HUES64 (cell line): ENCODE results near the gene FAM9C.
A peak's percentile ranks its signal among the peaks of the same experiment; 100 is the strongest.

ENCODE experiments used
- H3K27ac ChIP-seq: 2 replicates; pipeline ENCODE4 v1.7.0; 2013; ENCODE audit warnings: low read depth, low read length, inconsistent platforms
- H3K27me3 ChIP-seq: 2 replicates; pipeline ENCODE4 v1.6.1; 2013; ENCODE audit warnings: mild to moderate bottlenecking, low read length; ENCODE audit not compliant: insufficient read depth
- H3K36me3 ChIP-seq: 2 replicates; pipeline ENCODE4 v1.6.1; 2013; ENCODE audit warnings: mild to moderate bottlenecking, low read length; ENCODE audit not compliant: insufficient read depth
- H3K4me1 ChIP-seq: 2 replicates; pipeline ENCODE4 v1.6.1; 2013; ENCODE audit warnings: mild to moderate bottlenecking, low read length, moderate library complexity; ENCODE audit not compliant: insufficient read depth
- H3K4me3 ChIP-seq: 2 replicates; pipeline ENCODE4 v1.5.1; 2013; ENCODE audit warnings: mild to moderate bottlenecking, low read length, moderate library complexity
- H3K9ac ChIP-seq: 2 replicates; pipeline ENCODE4 v1.6.1; 2013; ENCODE audit warnings: mild to moderate bottlenecking, low read depth, low read length
- H3K9me3 ChIP-seq: 2 replicates; pipeline ENCODE4 v1.6.1; 2013; ENCODE audit warnings: low read depth, low read length; ENCODE audit not compliant: insufficient read depth
- WGBS: fragments of 150-250, 120-280 bp; methylation state at CpG from one replicate; pipeline ENCODE4 v1.1.7; 2013; ENCODE audit warnings: missing lambda C conversion rate; 5-methylcytosine and 5-hydroxymethylcytosine counted together

Gene FAM9C

GRCh38 chrX:13001097-13001496 lies 43.3 kb downstream of the FAM9C start:
- Histone ChIP-seq H3K36me3 (no peaks in the 10 kb centered on the region), H3K27me3 (no peaks in the 10 kb centered on the region), H3K9me3 (no peaks in the 10 kb centered on the region), H3K27ac (no peak overlapping the region), H3K9ac (no peak overlapping the region), H3K4me1 (peaks cover 28% of the 10 kb centered on the region), H3K4me3 (no peak overlapping the region)
- WGBS = 92% methylated on average over 4 of the region's 5 CpGs

GRCh38 chrX:13000301-13000811 lies 44.1 kb downstream of the FAM9C start:
- Histone ChIP-seq H3K27me3 (no peaks in the 10 kb centered on the region), H3K4me1 (peaks cover 28% of the 10 kb centered on the region), H3K4me3 (no peak overlapping the region), H3K9ac (no peak overlapping the region), H3K27ac (no peak overlapping the region), H3K9me3 (no peaks in the 10 kb centered on the region), H3K36me3 (no peaks in the 10 kb centered on the region)
- WGBS = 62% methylated on average over 8 of the region's 8 CpGs

GRCh38 chrX:12999422-12999821 lies 45.0 kb downstream of the FAM9C start:
- Histone ChIP-seq H3K4me1 (peaks cover 28% of the 10 kb centered on the region), H3K27ac (peak overlapping the region; percentile 67; the same call in 1 of the 2 replicates), H3K36me3 (no peaks in the 10 kb centered on the region), H3K4me3 (no peak overlapping the region), H3K9ac (no peak overlapping the region), H3K27me3 (no peaks in the 10 kb centered on the region), H3K9me3 (no peaks in the 10 kb centered on the region)
- WGBS = 50% methylated on average over 9 of the region's 9 CpGs

GRCh38 chrX:12997906-12998687 lies 46.3 kb downstream of the FAM9C start:
- Histone ChIP-seq H3K4me3 (no peak overlapping the region), H3K27ac (no peak overlapping the region), H3K9ac (no peak overlapping the region)

GRCh38 chrX:12996934-12997435 lies 47.4 kb downstream of the FAM9C start:
- no peak overlapping the region for H3K4me3 ChIP-seq
- H3K9ac ChIP-seq = no peak overlapping the region
- H3K27me3 ChIP-seq = no peaks in the 10 kb centered on the region
- H3K4me1 ChIP-seq = peaks cover 28% of the 10 kb centered on the region
- 94% methylated on average over 3 of the region's 3 CpGs for WGBS
- no peak overlapping the region for H3K27ac ChIP-seq
- no peaks in the 10 kb centered on the region for H3K9me3 ChIP-seq
- H3K36me3 ChIP-seq = no peaks in the 10 kb centered on the region

More at GRCh38 chrX:12997906-12998687, 46.3 kb downstream of the FAM9C start:
- H3K27me3 ChIP-seq = no peaks in the 10 kb centered on the region
- H3K36me3 ChIP-seq = no peaks in the 10 kb centered on the region
- H3K4me1 ChIP-seq = peaks cover 28% of the 10 kb centered on the region
- H3K9me3 ChIP-seq = no peaks in the 10 kb centered on the region
- WGBS = 67% methylated on average over 5 of the region's 5 CpGs

- Histone ChIP-seq H3K9me3 (no peaks in the 10 kb centered on the region), H3K36me3 (no peaks in the 10 kb centered on the region), H3K27ac (no peak overlapping the region), H3K9ac (no peak overlapping the region), H3K4me1 (peaks cover 16% of the 10 kb centered on the region), H3K4me3 (no peak overlapping the region), H3K27me3 (no peaks in the 10 kb centered on the region)
- WGBS = 91% methylated on average over 4 of the region's 4 CpGs
These were observed 50.1 kb downstream of the FAM9C start for GRCh38 chrX:12994321-12994720.

- Histone ChIP-seq H3K27ac (no peak overlapping the region), H3K4me3 (no peak overlapping the region), H3K36me3 (no peaks in the 10 kb centered on the region), H3K9ac (no peak overlapping the region), H3K27me3 (no peaks in the 10 kb centered on the region), H3K4me1 (peaks cover 11% of the 10 kb centered on the region; the same call in 1 of the 2 replicates), H3K9me3 (no peaks in the 10 kb centered on the region)
- WGBS = 94% methylated on average over 1 of the region's 1 CpG
These were observed 50.6 kb downstream of the FAM9C start for GRCh38 chrX:12993826-12994225.

- H3K9ac ChIP-seq = no peak overlapping the region
- H3K4me3 ChIP-seq = no peak overlapping the region
- no peaks in the 10 kb centered on the region for H3K27me3 ChIP-seq
- WGBS = 100% methylated on average over 2 of the region's 4 CpGs
- 0 out of 2 replicates have a peak, but pooled peaks cover under 1% of the 10 kb centered on the region for H3K4me1 ChIP-seq
- H3K27ac ChIP-seq = no peak overlapping the region
- no peaks in the 10 kb centered on the region for H3K9me3 ChIP-seq
- no peaks in the 10 kb centered on the region for H3K36me3 ChIP-seq
These were observed 51.8 kb downstream of the FAM9C start for GRCh38 chrX:12992544-12993118.

- 95% methylated on average over 3 of the region's 3 CpGs for WGBS
- Histone ChIP-seq H3K4me3 (no peak overlapping the region), H3K27ac (no peak overlapping the region), H3K9ac (no peak overlapping the region), H3K4me1 (no peaks in the 10 kb centered on the region), H3K27me3 (no peaks in the 10 kb centered on the region), H3K9me3 (no peaks in the 10 kb centered on the region), H3K36me3 (no peaks in the 10 kb centered on the region)
These were observed 52.8 kb downstream of the FAM9C start for GRCh38 chrX:12991575-12991974.

- Histone ChIP-seq H3K4me3 (no peak overlapping the region), H3K27me3 (no peaks in the 10 kb centered on the region), H3K4me1 (no peaks in the 10 kb centered on the region), H3K36me3 (no peaks in the 10 kb centered on the region), H3K27ac (no peak overlapping the region), H3K9me3 (no peaks in the 10 kb centered on the region), H3K9ac (no peak overlapping the region)
- WGBS = no CpG with 5 or more reads among the region's 3 CpGs
These were observed 55.0 kb downstream of the FAM9C start for GRCh38 chrX:12989461-12989860.

- no peaks in the 10 kb centered on the region for H3K27me3 ChIP-seq
- H3K27ac ChIP-seq = no peak overlapping the region
- no peak overlapping the region for H3K9ac ChIP-seq
- no peak overlapping the region for H3K4me3 ChIP-seq
- 79% methylated on average over 7 of the region's 7 CpGs for WGBS
- no peaks in the 10 kb centered on the region for H3K36me3 ChIP-seq
- H3K4me1 ChIP-seq = no peaks in the 10 kb centered on the region
- H3K9me3 ChIP-seq = no peaks in the 10 kb centered on the region
These were observed 55.6 kb downstream of the FAM9C start for GRCh38 chrX:12988797-12989196.
